ENCODE data around the gene APRT.

DNA sequence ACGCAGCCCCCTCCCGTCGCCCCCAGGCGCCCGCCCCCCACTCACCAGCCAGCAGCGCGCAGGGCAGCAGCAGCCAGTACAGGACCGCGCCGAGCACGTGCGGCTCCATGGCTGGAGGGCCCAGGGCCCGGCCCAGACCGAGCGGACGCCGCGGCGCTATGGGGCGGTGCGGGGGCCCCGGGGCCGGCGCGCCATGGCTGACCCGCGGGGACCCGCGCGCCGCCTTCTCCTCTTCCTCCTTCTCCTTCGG lies 26.9 kb downstream of the APRT start:
- TF ChIP-seq, protein P1, sequence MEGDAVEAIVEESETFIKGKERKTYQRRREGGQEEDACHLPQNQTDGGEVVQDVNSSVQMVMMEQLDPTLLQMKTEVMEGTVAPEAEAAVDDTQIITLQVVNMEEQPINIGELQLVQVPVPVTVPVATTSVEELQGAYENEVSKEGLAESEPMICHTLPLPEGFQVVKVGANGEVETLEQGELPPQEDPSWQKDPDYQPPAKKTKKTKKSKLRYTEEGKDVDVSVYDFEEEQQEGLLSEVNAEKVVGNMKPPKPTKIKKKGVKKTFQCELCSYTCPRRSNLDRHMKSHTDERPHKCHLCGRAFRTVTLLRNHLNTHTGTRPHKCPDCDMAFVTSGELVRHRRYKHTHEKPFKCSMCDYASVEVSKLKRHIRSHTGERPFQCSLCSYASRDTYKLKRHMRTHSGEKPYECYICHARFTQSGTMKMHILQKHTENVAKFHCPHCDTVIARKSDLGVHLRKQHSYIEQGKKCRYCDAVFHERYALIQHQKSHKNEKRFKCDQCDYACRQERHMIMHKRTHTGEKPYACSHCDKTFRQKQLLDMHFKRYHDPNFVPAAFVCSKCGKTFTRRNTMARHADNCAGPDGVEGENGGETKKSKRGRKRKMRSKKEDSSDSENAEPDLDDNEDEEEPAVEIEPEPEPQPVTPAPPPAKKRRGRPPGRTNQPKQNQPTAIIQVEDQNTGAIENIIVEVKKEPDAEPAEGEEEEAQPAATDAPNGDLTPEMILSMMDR (IDR thresholded peaks at IDR 0.05) = no peak
- no peak for TF ChIP-seq ZFX (IDR thresholded peaks at IDR 0.05; ENCODE audit: borderline replicate concordance)

All from 22Rv1 (cell line).